Measurements from ENCODE around the gene REST.
"Not testable (repeated sequence)": the region's sequence is repeated elsewhere in the genome, so short reads cannot be mapped to it uniquely, and the experiment has no call there.

The REST gene

DNA sequence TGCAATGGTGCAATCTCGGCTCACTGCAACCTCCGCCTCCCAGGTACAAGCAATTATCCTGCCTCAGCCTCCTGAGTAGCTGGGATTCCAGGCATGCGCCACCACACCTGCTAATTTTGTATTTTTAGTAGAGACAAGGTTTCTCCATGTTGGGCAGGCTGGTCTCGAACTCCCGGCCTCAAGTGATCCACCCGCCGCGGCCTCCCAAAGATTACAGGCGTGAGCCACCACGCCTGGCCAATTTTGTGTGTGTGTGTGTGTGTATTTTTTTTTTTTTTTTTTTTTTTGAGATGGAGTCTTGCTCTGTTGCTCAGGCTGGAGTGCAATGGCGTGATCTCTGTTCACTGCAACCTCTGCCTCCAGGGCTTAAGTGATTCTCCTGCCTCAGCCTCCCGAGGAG is 7.3 kb downstream of the REST start:
- not testable (repeated sequence) for H3K4me3 ChIP-seq (ENCODE audit: low read depth, low read length); H3K36me3 ChIP-seq (ENCODE audit: control insufficient read depth, insufficient read depth, low read length); H3K9ac ChIP-seq (ENCODE audit: low read depth, low read length); H3K9me3 ChIP-seq (ENCODE audit: control insufficient read depth, insufficient read depth, low read length); H3K27me3 ChIP-seq (ENCODE audit: control insufficient read depth, insufficient read depth, low read length)
- H3K4me1 ChIP-seq (ENCODE audit: control insufficient read depth, insufficient read depth, low read length) = peaks cover 14% of the 10 kb centered on the region

DNA sequence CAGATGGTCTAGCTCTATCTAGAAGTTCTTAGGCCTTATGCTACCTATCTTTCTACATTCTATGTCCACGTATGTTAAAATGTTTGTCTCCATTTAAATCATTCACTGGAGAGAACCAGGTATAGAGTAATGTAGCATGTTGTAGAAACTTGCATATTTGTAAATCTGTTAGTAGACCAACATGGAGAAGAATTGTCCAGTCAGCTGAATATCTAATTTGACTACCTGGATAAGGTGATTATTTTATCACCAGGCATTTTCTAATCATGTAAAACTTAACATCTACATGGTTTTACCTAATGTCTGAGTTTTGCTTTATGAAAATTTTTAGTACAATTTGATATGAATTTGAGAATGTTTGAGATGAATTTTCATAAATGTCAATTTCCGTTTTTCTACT is 19.5 kb downstream of the REST start:
- no peak overlapping the region for H3K9ac ChIP-seq (ENCODE audit: low read depth, low read length)
- no peaks in the 10 kb centered on the region for H3K9me3 ChIP-seq (ENCODE audit: control insufficient read depth, insufficient read depth, low read length)
- peaks cover 16% of the 10 kb centered on the region for H3K36me3 ChIP-seq (ENCODE audit: control insufficient read depth, insufficient read depth, low read length)
- no peaks in the 10 kb centered on the region for H3K4me1 ChIP-seq (ENCODE audit: control insufficient read depth, insufficient read depth, low read length)
- no peak overlapping the region for H3K4me3 ChIP-seq (ENCODE audit: low read depth, low read length)
- H3K27me3 ChIP-seq (ENCODE audit: control insufficient read depth, insufficient read depth, low read length) = no peaks in the 10 kb centered on the region

DNA sequence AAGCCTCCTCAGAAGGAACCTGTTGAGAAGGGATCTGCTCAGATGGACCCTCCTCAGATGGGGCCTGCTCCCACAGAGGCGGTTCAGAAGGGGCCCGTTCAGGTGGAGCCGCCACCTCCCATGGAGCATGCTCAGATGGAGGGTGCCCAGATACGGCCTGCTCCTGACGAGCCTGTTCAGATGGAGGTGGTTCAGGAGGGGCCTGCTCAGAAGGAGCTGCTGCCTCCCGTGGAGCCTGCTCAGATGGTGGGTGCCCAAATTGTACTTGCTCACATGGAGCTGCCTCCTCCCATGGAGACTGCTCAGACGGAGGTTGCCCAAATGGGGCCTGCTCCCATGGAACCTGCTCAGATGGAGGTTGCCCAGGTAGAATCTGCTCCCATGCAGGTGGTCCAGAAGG is 22.9 kb downstream of the REST start:
- Histone ChIP-seq H3K4me3 (ENCODE audit: low read depth, low read length) (no peak overlapping the region), H3K4me1 (ENCODE audit: control insufficient read depth, insufficient read depth, low read length) (peaks cover 2% of the 10 kb centered on the region), H3K36me3 (ENCODE audit: control insufficient read depth, insufficient read depth, low read length) (peaks cover 16% of the 10 kb centered on the region), H3K27me3 (ENCODE audit: control insufficient read depth, insufficient read depth, low read length) (no peaks in the 10 kb centered on the region), H3K9ac (ENCODE audit: low read depth, low read length) (no peak overlapping the region), H3K9me3 (ENCODE audit: control insufficient read depth, insufficient read depth, low read length) (no peaks in the 10 kb centered on the region)

DNA sequence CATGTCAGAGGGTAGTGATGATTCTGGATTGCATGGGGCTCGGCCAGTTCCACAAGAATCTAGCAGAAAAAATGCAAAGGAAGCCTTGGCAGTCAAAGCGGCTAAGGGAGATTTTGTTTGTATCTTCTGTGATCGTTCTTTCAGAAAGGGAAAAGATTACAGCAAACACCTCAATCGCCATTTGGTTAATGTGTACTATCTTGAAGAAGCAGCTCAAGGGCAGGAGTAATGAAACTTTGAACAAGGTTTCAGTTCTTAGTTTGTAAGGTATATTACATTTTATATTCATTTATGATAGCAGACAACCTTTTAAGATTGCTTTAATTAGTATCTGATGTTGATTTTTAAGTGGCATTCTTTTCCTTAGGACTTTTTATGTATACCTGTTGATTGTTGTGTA is 24.2 kb downstream of the REST start:
- Histone ChIP-seq H3K27me3 (ENCODE audit: control insufficient read depth, insufficient read depth, low read length) (no peaks in the 10 kb centered on the region), H3K9ac (ENCODE audit: low read depth, low read length) (no peak overlapping the region), H3K36me3 (ENCODE audit: control insufficient read depth, insufficient read depth, low read length) (peaks cover 16% of the 10 kb centered on the region), H3K4me3 (ENCODE audit: low read depth, low read length) (no peak overlapping the region), H3K9me3 (ENCODE audit: control insufficient read depth, insufficient read depth, low read length) (no peaks in the 10 kb centered on the region), H3K4me1 (ENCODE audit: control insufficient read depth, insufficient read depth, low read length) (peaks cover 2% of the 10 kb centered on the region)

DNA sequence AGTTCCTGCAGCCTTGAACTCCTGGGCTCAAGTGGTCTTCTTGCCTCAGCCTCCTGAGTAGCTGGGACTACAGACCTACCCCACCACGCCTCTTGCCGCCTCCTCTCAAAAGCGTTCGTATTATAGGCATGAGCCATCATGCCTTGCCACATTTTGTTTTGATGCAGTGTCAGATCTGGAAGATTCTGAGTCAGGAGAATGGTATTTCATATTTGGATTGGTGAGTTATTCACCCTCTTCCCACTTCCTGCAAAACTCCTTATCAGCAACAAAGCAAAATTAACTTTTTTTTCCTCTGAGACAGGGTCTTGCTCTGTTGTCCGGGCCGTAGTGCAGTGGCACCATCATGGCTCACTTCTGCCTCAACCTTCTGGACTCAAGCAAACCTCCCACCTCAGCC is 29.6 kb downstream of the REST start:
- H3K9ac ChIP-seq (ENCODE audit: low read depth, low read length) = no peak overlapping the region
- peaks cover 2% of the 10 kb centered on the region for H3K4me1 ChIP-seq (ENCODE audit: control insufficient read depth, insufficient read depth, low read length)
- no peaks in the 10 kb centered on the region for H3K9me3 ChIP-seq (ENCODE audit: control insufficient read depth, insufficient read depth, low read length)
- H3K4me3 ChIP-seq (ENCODE audit: low read depth, low read length) = no peak overlapping the region
- H3K27me3 ChIP-seq (ENCODE audit: control insufficient read depth, insufficient read depth, low read length) = no peaks in the 10 kb centered on the region
- no peaks in the 10 kb centered on the region for H3K36me3 ChIP-seq (ENCODE audit: control insufficient read depth, insufficient read depth, low read length)

DNA sequence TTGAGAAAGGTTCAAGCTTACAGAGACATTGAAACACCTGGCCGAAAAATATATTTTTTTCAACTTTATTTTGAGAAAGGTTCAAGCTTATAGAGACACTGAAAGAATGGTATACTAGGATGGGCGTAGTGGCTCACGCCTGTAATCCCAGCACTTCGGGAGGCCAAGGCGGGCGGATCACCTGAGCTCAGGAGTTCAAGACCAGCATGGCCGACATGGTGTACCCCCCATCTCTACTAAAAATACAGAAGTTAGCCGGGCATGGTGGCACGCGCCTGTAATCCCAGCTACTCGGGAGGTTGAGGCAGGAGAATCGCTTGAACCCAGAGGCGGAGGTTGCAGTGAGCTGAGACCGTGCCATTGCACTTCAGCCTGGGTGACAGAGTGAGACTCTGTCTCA is 32.1 kb downstream of the REST start:
- not testable (repeated sequence) for H3K27me3 ChIP-seq (ENCODE audit: control insufficient read depth, insufficient read depth, low read length); H3K36me3 ChIP-seq (ENCODE audit: control insufficient read depth, insufficient read depth, low read length); H3K9ac ChIP-seq (ENCODE audit: low read depth, low read length); H3K4me1 ChIP-seq (ENCODE audit: control insufficient read depth, insufficient read depth, low read length); H3K9me3 ChIP-seq (ENCODE audit: control insufficient read depth, insufficient read depth, low read length); H3K4me3 ChIP-seq (ENCODE audit: low read depth, low read length)

DNA sequence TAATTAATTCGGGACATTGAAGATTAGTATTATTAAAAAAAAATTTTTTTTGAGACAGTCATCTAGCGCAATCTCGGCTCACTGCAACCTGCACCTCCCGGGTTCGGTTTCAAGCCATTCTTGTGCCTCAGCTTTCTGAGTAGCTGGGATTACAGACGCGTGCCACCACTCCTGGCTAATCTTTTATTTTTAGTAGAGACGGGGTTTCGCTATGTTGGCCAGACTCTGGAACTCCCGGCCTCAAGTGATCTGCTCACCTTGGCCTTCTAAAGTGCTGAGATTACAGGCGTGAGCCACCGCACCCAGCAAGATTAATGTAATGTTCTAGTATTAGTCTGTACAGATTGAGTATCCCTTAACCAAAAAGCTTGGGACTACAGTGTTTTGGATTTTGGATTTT is 32.7 kb downstream of the REST start:
- H3K4me3 ChIP-seq (ENCODE audit: low read depth, low read length) = no peak overlapping the region
- no peaks in the 10 kb centered on the region for H3K4me1 ChIP-seq (ENCODE audit: control insufficient read depth, insufficient read depth, low read length)
- no peaks in the 10 kb centered on the region for H3K27me3 ChIP-seq (ENCODE audit: control insufficient read depth, insufficient read depth, low read length)
- no peak overlapping the region for H3K9ac ChIP-seq (ENCODE audit: low read depth, low read length)
- H3K9me3 ChIP-seq (ENCODE audit: control insufficient read depth, insufficient read depth, low read length) = no peaks in the 10 kb centered on the region
- H3K36me3 ChIP-seq (ENCODE audit: control insufficient read depth, insufficient read depth, low read length) = no peaks in the 10 kb centered on the region

DNA sequence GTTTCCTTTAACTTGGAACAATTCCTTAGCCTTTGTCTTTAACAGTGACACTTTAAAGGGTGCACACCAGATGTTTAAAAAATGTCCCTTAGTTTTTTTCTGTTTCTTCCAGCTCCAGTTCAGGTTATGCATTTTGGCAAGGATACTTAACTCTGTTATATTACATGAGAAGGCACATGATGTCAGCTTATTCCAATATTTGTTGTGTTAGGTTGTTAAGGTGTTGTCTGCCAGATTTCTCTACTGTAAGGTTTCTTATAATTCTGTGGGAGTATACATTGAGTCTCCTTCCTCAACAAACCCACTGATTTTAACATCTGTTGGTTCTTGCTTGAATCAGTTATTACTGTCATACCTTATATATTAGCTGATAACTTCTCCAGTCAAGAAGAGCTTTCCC is 33.3 kb downstream of the REST start:
- H3K27me3 ChIP-seq (ENCODE audit: control insufficient read depth, insufficient read depth, low read length) = no peaks in the 10 kb centered on the region
- H3K36me3 ChIP-seq (ENCODE audit: control insufficient read depth, insufficient read depth, low read length) = no peaks in the 10 kb centered on the region
- H3K9ac ChIP-seq (ENCODE audit: low read depth, low read length) = no peak overlapping the region
- H3K4me3 ChIP-seq (ENCODE audit: low read depth, low read length) = no peak overlapping the region
- no peaks in the 10 kb centered on the region for H3K4me1 ChIP-seq (ENCODE audit: control insufficient read depth, insufficient read depth, low read length)
- no peaks in the 10 kb centered on the region for H3K9me3 ChIP-seq (ENCODE audit: control insufficient read depth, insufficient read depth, low read length)

DNA sequence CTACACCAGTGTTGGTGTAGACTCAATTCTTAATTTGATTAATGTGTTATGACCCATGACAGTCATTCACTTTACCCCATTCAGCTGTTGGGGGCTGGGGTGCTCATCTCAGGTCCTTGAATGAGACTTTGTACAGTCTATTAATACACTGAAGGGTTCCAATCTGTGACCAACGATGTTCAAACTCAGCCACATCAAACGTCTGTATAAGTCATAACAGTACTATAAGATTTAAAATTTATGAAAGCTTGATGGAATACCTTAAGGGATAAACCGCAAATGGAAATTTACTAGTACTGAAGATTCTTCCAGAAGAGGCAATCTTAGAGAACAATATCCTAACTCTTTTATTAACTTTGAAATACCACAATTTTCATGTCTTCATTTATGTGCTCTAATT is 33.7 kb downstream of the REST start:
- Histone ChIP-seq H3K36me3 (ENCODE audit: control insufficient read depth, insufficient read depth, low read length) (no peaks in the 10 kb centered on the region), H3K9ac (ENCODE audit: low read depth, low read length) (no peak overlapping the region), H3K27me3 (ENCODE audit: control insufficient read depth, insufficient read depth, low read length) (no peaks in the 10 kb centered on the region), H3K4me1 (ENCODE audit: control insufficient read depth, insufficient read depth, low read length) (no peaks in the 10 kb centered on the region), H3K9me3 (ENCODE audit: control insufficient read depth, insufficient read depth, low read length) (no peaks in the 10 kb centered on the region), H3K4me3 (ENCODE audit: low read depth, low read length) (no peak overlapping the region)

DNA sequence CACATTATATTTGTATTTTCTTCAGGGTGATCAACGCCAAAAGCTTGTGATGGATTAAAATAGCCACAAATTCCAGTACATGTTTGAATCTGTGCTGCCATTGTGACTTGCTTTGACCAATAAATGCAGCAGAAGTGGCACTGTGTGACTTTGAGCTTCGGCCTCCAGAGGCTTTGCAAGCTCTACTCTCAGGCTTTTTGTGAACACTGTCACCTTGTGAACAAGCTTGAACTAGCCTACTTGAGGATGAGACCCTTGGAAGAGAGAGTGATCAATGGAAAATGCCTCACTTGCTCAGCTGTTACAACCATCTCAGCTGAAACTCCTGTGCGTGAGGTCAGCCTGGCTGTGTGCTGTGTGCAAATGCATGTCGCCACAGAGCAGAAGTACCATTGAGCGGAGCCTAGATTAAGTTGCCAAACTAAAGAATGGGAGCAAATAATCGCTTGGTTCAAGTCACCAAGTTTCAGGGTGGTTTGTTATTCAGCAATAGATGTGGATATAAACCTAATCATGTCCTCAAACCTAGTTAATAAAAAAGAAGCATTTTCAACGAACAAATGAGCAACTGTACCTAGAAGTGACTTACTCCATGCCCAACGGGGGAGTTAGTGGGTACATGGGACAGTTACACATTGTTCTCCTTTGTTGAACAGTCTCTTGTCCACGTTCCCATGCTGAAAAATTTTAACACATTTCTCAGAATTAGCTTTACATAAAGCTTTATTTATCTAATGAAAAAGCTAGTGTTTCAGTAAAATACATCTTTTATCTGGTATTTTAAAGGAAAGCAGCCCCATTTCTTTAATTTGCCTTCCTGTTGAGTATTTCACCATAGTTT is 46.2 kb downstream of the REST start:
- Histone ChIP-seq H3K9ac (ENCODE audit: low read depth, low read length) (no peak overlapping the region), H3K4me1 (ENCODE audit: control insufficient read depth, insufficient read depth, low read length) (no peaks in the 10 kb centered on the region), H3K9me3 (ENCODE audit: control insufficient read depth, insufficient read depth, low read length) (no peaks in the 10 kb centered on the region), H3K4me3 (ENCODE audit: low read depth, low read length) (no peak overlapping the region), H3K27me3 (ENCODE audit: control insufficient read depth, insufficient read depth, low read length) (peaks cover 9% of the 10 kb centered on the region), H3K36me3 (ENCODE audit: control insufficient read depth, insufficient read depth, low read length) (no peaks in the 10 kb centered on the region)

DNA sequence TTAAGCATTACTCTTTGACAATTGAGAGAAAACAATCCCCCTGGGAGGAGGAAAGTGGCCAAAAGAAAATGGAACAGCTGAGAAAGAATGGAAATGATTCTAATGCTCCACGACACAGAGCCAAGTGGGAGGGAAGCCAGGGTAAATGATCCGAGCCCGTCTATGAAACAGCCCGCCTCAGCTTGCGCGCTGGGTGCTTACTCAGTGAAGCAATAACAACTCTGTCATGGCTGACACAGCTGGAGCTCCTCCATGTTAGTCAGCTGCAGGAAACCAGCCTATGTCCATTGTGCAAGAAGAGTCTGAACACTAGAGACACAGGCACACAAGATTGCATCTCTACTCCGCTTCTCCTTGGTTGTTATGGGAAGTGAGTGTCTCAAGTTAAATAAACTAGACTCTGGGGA is 50.4 kb downstream of the REST start:
- Histone ChIP-seq H3K27me3 (ENCODE audit: control insufficient read depth, insufficient read depth, low read length) (no peaks in the 10 kb centered on the region), H3K9ac (ENCODE audit: low read depth, low read length) (no peak overlapping the region)

DNA sequence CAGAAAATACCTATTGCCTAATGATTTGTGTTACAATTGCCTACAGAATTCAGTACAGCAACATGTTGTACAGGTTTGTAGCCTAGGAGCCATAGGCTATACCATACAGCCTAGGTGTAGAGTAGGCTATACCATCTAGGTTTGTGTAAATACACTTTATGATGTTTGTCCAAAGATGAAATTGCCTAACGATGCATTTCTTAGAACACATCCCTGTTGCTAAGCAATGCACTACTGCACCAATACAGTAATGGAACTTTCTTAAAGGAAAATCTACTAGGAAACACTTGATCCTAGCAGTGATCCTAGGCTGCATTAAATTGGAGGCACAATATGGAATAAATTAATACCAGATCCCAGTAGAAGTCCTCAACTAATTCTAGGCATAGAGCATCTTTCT is 51.4 kb downstream of the REST start:
- Histone ChIP-seq H3K27me3 (ENCODE audit: control insufficient read depth, insufficient read depth, low read length) (no peaks in the 10 kb centered on the region), H3K9me3 (ENCODE audit: control insufficient read depth, insufficient read depth, low read length) (no peaks in the 10 kb centered on the region), H3K4me1 (ENCODE audit: control insufficient read depth, insufficient read depth, low read length) (no peaks in the 10 kb centered on the region), H3K9ac (ENCODE audit: low read depth, low read length) (no peak overlapping the region), H3K4me3 (ENCODE audit: low read depth, low read length) (no peak overlapping the region), H3K36me3 (ENCODE audit: control insufficient read depth, insufficient read depth, low read length) (peaks cover 12% of the 10 kb centered on the region)

More for the DNA sequence above, 50.4 kb downstream of the REST start:
- Histone ChIP-seq H3K4me3 (ENCODE audit: low read depth, low read length) (no peak overlapping the region), H3K9me3 (ENCODE audit: control insufficient read depth, insufficient read depth, low read length) (no peaks in the 10 kb centered on the region), H3K4me1 (ENCODE audit: control insufficient read depth, insufficient read depth, low read length) (no peaks in the 10 kb centered on the region), H3K36me3 (ENCODE audit: control insufficient read depth, insufficient read depth, low read length) (peaks cover 5% of the 10 kb centered on the region)

Data from iPS-15b (cell line).